ENCODE results near the gene C17orf50.

GRCh38 chr17:35752471-35752870 lies 8.2 kb upstream of the C17orf50 start:
- no peak for TF ChIP-seq CTCF (conservative IDR thresholded peaks at IDR 0.05; ENCODE audit: low read depth, low read length)
- no peak for TF ChIP-seq EZH2 (IDR thresholded peaks at IDR 0.05; ENCODE audit: low read length, unreplicated experiment)
- TF ChIP-seq EZH2phosphoT487 (IDR thresholded peaks at IDR 0.05; ENCODE audit: borderline replicate concordance, low read length), result no peak

Measured in PC-3 (cell line).